ENCODE results near the gene HTRA3. TPM values are rescaled to one million over a fixed set of nuclear protein-coding genes. Genes with fewer than 3 reads are reported as not detected.

The HTRA3 gene
- polyA plus RNA-seq, 1 experiment = 16.3 TPM

- CTCF ChIA-PET = interaction anchor here (1.0 kb wide), 1 partner anchor 32 kb away, joined by 4 read pairs; no protein-coding TSS in a partner anchor
- peak overlapping the region; percentile 57 for H3K27ac ChIP-seq (ENCODE audit: low read depth, low read length)
- DNase-seq (ENCODE audit: low read depth, low spot score) = no peak
- POLR2A ChIA-PET = interaction anchor here (0.6 to 1.4 kb wide), 7 partner anchors 18 to 128 kb away, joined by 3 to 4 read pairs (median 3); no protein-coding TSS in a partner anchor
- H3K27me3 ChIP-seq (ENCODE audit: control insufficient read depth, insufficient read depth, low read length) = peaks cover 2% of the 10 kb centered on the region
- H3K4me3 ChIP-seq (ENCODE audit: low read depth, low read length) = no peak overlapping the region
- H3K9me3 ChIP-seq (ENCODE audit: control insufficient read depth, insufficient read depth, low read length) = no peaks in the 10 kb centered on the region
- TF ChIP-seq CTCF (IDR thresholded peaks at IDR 0.05; ENCODE audit: low read depth, low read length) = no peak
These were observed 4.6 kb downstream of the HTRA3 start for GRCh38 chr4:8274066-8274652.

- DNase-seq (ENCODE audit: low read depth, low spot score) = peak; percentile 95
- POLR2A ChIA-PET = interaction anchor here (0.6 to 1.4 kb wide), 9 partner anchors 19 to 128 kb away, joined by 3 to 4 read pairs (median 3); no protein-coding TSS in a partner anchor
- CTCF ChIA-PET = interaction anchor here (0.7 to 2.1 kb wide), 5 partner anchors 33 to 154 kb away, joined by 3 to 11 read pairs (median 4); no protein-coding TSS in a partner anchor
- peak; percentile 61 for TF ChIP-seq CTCF (IDR thresholded peaks at IDR 0.05; ENCODE audit: low read depth, low read length)
- Histone ChIP-seq H3K9me3 (ENCODE audit: control insufficient read depth, insufficient read depth, low read length) (no peaks in the 10 kb centered on the region; the same call in 1 of the 2 replicates), H3K27me3 (ENCODE audit: control insufficient read depth, insufficient read depth, low read length) (peaks cover 2% of the 10 kb centered on the region), H3K4me3 (ENCODE audit: low read depth, low read length) (no peak overlapping the region), H3K27ac (ENCODE audit: low read depth, low read length) (peak overlapping the region; percentile 57)
These were observed 5.4 kb downstream of the HTRA3 start for GRCh38 chr4:8274765-8275547.

GRCh38 chr4:8275548-8275910 is 6.0 kb downstream of the HTRA3 start:
- ChIA-PET CTCF (interaction anchor here (0.7 to 2.1 kb wide), 6 partner anchors 20 to 153 kb away, joined by 3 to 11 read pairs (median 4); no protein-coding TSS in a partner anchor), POLR2A (interaction anchor here (0.6 to 1.4 kb wide), 3 partner anchors 22 to 127 kb away, joined by 4 read pairs; no protein-coding TSS in a partner anchor)
- Histone ChIP-seq H3K4me3 (ENCODE audit: low read depth, low read length) (no peak overlapping the region), H3K9me3 (ENCODE audit: control insufficient read depth, insufficient read depth, low read length) (no peaks in the 10 kb centered on the region; the same call in 1 of the 2 replicates), H3K27ac (ENCODE audit: low read depth, low read length) (no peak overlapping the region), H3K27me3 (ENCODE audit: control insufficient read depth, insufficient read depth, low read length) (peaks cover 2% of the 10 kb centered on the region)
- no peak for DNase-seq (ENCODE audit: low read depth, low spot score)
- TF ChIP-seq CTCF (IDR thresholded peaks at IDR 0.05; ENCODE audit: low read depth, low read length) = no peak

GRCh38 chr4:8276358-8277240 is 7.0 kb downstream of the HTRA3 start:
- CTCF ChIA-PET = interaction anchor here (1.1 to 2.1 kb wide), 2 partner anchors 19 to 126 kb away, joined by 3 to 11 read pairs; no protein-coding TSS in a partner anchor
- no peak overlapping the region for H3K27ac ChIP-seq (ENCODE audit: low read depth, low read length)
- TF ChIP-seq CTCF (IDR thresholded peaks at IDR 0.05; ENCODE audit: low read depth, low read length) = no peak
- POLR2A ChIA-PET = interaction anchor here (0.6 kb wide), 1 partner anchor 37 kb away, joined by 3 read pairs; no protein-coding TSS in a partner anchor
- H3K27me3 ChIP-seq (ENCODE audit: control insufficient read depth, insufficient read depth, low read length) = no peaks in the 10 kb centered on the region
- DNase-seq (ENCODE audit: low read depth, low spot score) = no peak
- H3K9me3 ChIP-seq (ENCODE audit: control insufficient read depth, insufficient read depth, low read length) = no peaks in the 10 kb centered on the region; the same call in 1 of the 2 replicates
- no peak overlapping the region for H3K4me3 ChIP-seq (ENCODE audit: low read depth, low read length)
